GM12878 (cell line): Measurements from ENCODE around the gene PPP2R2D.

Experiments
- CHD2 ChIP-seq: IDR thresholded peaks from 2 replicates; pipeline ENCODE4 v1.6.1; 2011; ENCODE audit warnings: low read depth, low read length, improper control_type of control experiment, borderline replicate concordance
- GABPA ChIP-seq: IDR thresholded peaks from 2 replicates; pipeline ENCODE4 v1.6.1; 2014; ENCODE audit warnings: antibody characterized with exemption, low read depth, mild to moderate bottlenecking, inconsistent platforms
- JUNB ChIP-seq: IDR thresholded peaks from 2 replicates; pipeline ENCODE4 v1.6.1; 2016; ENCODE audit warnings: antibody characterized with exemption, mild to moderate bottlenecking
- NBN ChIP-seq: fragments of 450-650 bp; IDR thresholded peaks from 2 replicates; pipeline ENCODE4 v1.6.1; 2016
- POLR2A ChIP-seq: IDR thresholded peaks from 2 replicates; pipeline ENCODE4 v1.6.1; 2011; ENCODE audit warnings: low read depth, mild to moderate bottlenecking, low read length
- SREBF2 ChIP-seq: IDR thresholded peaks from 2 replicates; pipeline ENCODE4 v1.6.1; 2012; ENCODE audit warnings: mild to moderate bottlenecking, low read length
- TAF1 ChIP-seq: IDR thresholded peaks from 2 replicates; pipeline ENCODE4 v1.6.1; 2011; ENCODE audit warnings: mild to moderate bottlenecking, low read depth, low read length, borderline replicate concordance

DNA sequence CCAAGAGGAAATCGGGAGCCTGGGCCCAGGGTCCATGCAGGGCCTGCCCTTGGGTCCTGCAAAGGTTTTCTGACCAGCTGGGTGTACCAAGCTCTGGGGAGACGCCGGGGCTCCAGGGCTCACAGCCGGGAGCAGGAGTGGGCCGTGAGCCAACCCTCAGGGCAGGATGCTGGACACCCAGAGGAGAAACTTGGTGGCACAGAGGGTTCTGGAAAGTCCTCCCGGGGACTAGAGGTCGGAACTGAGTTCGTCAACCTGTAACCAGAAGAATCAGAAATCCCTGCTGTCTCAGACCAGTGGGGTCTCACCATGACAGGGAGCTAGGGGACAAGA lies 29.2 kb upstream of the PPP2R2D start:
- no peak for TF ChIP-seq TAF1
- TF ChIP-seq SREBF2: no peak
- no peak for TF ChIP-seq POLR2A
- TF ChIP-seq NBN: no peak
- TF ChIP-seq JUNB: no peak
- TF ChIP-seq CHD2: no peak
- TF ChIP-seq GABPA: no peak
